BE2C (cell line): ENCODE results near the gene CDHR1.

Source experiments
- DNase-seq: peaks from one replicate; pipeline ENCODE4 v3.0.0-alpha.2; 2020
- H3K27me3 ChIP-seq: fragments of 250-450 bp; sonication (Bioruptor Pico); 2 replicates; pipeline ENCODE4 v1.5.1; 2020; ENCODE audit warnings: mild to moderate bottlenecking
- H3K36me3 ChIP-seq: fragments of 250-450 bp; sonication (Bioruptor Pico); 2 replicates; pipeline ENCODE4 v1.5.1; 2020; ENCODE audit warnings: mild to moderate bottlenecking
- H3K4me1 ChIP-seq: fragments of 250-450 bp; sonication (Bioruptor Pico); 2 replicates; pipeline ENCODE4 v1.5.1; 2020
- H3K4me3 ChIP-seq: 2 replicates; pipeline ENCODE4 v1.5.1; 2011; ENCODE audit warnings: low read depth, low read length
- H3K9me3 ChIP-seq: fragments of 250-450 bp; sonication (Bioruptor Pico); 2 replicates; pipeline ENCODE4 v1.5.1; 2020
- CTCF ChIP-seq: IDR thresholded peaks from 2 replicates; pipeline ENCODE4 v1.5.1; 2012; ENCODE audit warnings: mild to moderate bottlenecking, low read depth, low read length

CDHR1 gene

GRCh38 chr10:84196941-84197340 is 2.6 kb downstream of the CDHR1 start:
- Histone ChIP-seq H3K36me3 (no peaks in the 10 kb centered on the region), H3K27me3 (peaks cover 4% of the 10 kb centered on the region)
- no peak for DNase-seq

GRCh38 chr10:84197643-84198042 is 3.3 kb downstream of the CDHR1 start:
- H3K27me3 ChIP-seq, result peaks cover 4% of the 10 kb centered on the region
- H3K9me3 ChIP-seq, result no peaks in the 10 kb centered on the region
- no peaks in the 10 kb centered on the region for H3K36me3 ChIP-seq
- no peak for TF ChIP-seq CTCF
- DNase-seq, result no peak
- no peaks in the 10 kb centered on the region for H3K4me1 ChIP-seq
- no peak overlapping the region for H3K4me3 ChIP-seq

More at GRCh38 chr10:84196941-84197340, 2.6 kb downstream of the CDHR1 start:
- no peak for TF ChIP-seq CTCF
- H3K9me3 ChIP-seq, result no peaks in the 10 kb centered on the region
- no peak overlapping the region for H3K4me3 ChIP-seq
- no peaks in the 10 kb centered on the region for H3K4me1 ChIP-seq

GRCh38 chr10:84198206-84198915 is 4.0 kb downstream of the CDHR1 start:
- H3K4me3 ChIP-seq, result no peak overlapping the region
- TF ChIP-seq CTCF, result no peak
- H3K27me3 ChIP-seq, result peaks cover 4% of the 10 kb centered on the region
- H3K36me3 ChIP-seq, result no peaks in the 10 kb centered on the region
- DNase-seq, result no peak
- H3K4me1 ChIP-seq, result no peaks in the 10 kb centered on the region
- no peaks in the 10 kb centered on the region for H3K9me3 ChIP-seq

- H3K4me1 ChIP-seq, result no peaks in the 10 kb centered on the region
- H3K4me3 ChIP-seq, result no peak overlapping the region
- H3K27me3 ChIP-seq, result no peaks in the 10 kb centered on the region
- TF ChIP-seq CTCF, result no peak
- H3K9me3 ChIP-seq, result no peaks in the 10 kb centered on the region
- H3K36me3 ChIP-seq, result no peaks in the 10 kb centered on the region
- no peak for DNase-seq
These were observed 6.4 kb downstream of the CDHR1 start for GRCh38 chr10:84200537-84201243.

- no peaks in the 10 kb centered on the region for H3K9me3 ChIP-seq
- no peak for DNase-seq
- H3K27me3 ChIP-seq, result no peaks in the 10 kb centered on the region
- no peak overlapping the region for H3K4me3 ChIP-seq
- TF ChIP-seq CTCF, result no peak
- no peaks in the 10 kb centered on the region for H3K36me3 ChIP-seq
- no peaks in the 10 kb centered on the region for H3K4me1 ChIP-seq
These were observed 6.9 kb downstream of the CDHR1 start for GRCh38 chr10:84201244-84201606.

GRCh38 chr10:84201682-84202081 is 7.3 kb downstream of the CDHR1 start:
- no peaks in the 10 kb centered on the region for H3K4me1 ChIP-seq
- H3K4me3 ChIP-seq, result no peak overlapping the region
- no peaks in the 10 kb centered on the region for H3K27me3 ChIP-seq
- DNase-seq, result no peak
- TF ChIP-seq CTCF, result no peak
- no peaks in the 10 kb centered on the region for H3K36me3 ChIP-seq
- no peaks in the 10 kb centered on the region for H3K9me3 ChIP-seq
